HG02943 (cell line): ENCODE results near the gene TRPT1.
"Not testable (repeated sequence)": the region's sequence is repeated elsewhere in the genome, so short reads cannot be mapped to it uniquely, and the experiment has no call there.

Experiments used
- ATAC-seq: cut with Tn5 transposase; IDR thresholded peaks from one replicate; pipeline ENCODE4 v1.9.1; 2021; ENCODE audit warnings: mild to moderate bottlenecking, low read depth, moderate library complexity; ENCODE audit not compliant: unreplicated experiment

Gene TRPT1

DNA sequence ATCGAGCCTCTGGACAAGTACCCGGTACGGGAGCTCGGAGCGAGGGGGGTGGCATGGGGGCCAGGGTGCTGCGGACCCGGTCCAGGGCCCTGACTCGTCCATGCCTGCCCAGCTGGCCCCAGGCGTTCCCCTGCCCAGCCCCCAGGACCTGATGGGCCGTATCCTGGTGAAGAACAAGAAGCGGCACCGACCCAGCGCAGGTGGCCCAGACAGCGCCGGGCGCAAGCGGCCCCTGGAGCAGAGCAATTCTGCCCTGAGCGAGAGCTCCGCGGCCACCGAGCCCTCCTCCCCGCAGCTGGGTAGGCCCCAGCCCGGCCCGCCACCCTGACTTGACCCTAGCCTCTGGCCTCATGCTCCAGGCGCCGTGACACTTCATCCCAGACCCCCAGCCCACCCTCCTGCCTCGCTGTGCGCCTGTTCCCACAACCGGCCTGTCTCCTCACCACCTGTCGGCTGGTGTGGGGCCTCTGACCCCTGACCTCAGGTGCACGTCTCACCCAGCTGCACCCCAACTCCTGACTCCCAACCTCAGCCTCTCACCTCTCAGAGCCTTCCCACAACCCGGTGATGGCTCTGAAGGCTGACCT, 33.1 kb upstream of the TRPT1 start:
- ATAC-seq = no peak

DNA sequence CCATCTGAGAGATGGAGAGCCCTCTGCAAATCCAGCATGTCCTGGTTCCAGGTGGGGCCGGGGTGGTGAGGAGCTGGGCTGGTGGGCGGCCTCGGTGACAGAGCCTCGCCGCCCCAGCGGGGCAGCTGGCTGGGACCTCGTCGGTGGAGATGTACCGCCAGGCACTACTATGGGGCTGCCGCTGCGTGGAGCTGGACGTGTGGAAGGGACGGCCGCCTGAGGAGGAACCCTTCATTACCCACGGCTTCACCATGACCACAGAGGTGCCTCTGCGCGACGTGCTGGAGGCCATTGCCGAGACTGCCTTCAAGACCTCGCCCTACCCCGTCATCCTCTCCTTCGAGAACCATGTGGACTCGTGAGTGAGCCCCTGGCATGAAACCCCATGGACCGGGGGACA, 32.4 kb upstream of the TRPT1 start:
- no peak for ATAC-seq

DNA sequence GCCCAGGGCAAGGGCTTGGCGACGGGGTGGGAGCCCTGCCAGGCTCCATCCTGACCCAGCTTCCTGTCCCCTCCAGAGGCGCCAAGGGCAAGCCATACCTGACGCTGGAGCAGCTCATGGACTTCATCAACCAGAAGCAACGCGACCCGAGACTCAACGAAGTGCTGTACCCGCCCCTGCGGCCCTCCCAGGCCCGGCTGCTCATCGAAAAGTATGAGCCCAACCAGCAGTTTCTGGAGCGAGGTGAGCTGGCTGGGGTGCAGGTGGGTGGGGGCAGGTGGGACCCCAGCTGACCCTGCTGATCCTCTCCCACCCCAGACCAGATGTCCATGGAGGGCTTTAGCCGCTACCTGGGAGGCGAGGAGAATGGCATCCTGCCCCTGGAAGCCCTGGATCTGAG, 30.3 kb upstream of the TRPT1 start:
- no peak for ATAC-seq

DNA sequence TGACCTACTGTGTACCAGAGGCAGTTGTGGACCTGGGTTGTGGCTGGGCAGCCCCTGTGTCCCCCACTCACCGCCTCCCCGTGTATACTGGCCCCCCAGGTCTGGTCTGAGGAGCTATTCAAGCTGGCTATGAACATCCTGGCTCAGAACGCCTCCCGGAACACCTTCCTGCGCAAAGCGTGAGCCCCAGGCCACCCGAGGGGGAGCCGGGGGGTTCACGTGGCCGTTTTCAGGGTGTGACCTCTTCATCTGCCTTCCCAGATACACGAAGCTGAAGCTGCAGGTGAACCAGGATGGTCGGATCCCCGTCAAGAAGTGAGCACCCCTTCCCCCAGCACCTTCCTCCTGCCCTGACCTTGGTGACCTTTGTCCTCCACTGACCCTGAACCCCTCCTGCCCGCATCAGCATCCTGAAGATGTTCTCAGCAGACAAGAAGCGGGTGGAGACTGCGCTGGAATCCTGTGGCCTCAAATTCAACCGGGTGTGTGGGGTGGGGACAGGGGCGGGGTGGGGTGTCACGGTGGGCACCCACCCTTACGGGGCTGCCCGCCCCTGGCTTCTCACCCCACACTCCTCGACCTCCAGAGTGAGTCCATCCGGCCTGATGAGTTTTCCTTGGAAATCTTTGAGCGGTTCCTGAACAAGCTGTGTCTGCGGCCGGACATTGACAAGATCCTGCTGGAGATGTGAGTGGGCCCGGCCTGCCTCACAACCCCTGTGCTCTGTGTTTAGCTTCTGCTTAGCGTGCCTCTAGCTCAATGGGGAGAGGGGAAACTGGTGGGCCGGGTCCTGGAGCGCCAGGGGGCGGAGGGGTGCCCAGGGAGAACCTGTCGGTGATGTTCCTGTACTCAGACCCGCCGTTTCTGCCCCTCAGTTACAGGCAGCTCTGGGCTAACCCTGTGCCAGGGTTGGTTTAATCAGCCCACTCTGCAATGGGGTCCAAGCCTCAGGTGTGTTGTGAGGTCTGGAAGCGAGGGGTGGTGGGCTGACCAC, 29.4 kb upstream of the TRPT1 start:
- ATAC-seq = no peak

DNA sequence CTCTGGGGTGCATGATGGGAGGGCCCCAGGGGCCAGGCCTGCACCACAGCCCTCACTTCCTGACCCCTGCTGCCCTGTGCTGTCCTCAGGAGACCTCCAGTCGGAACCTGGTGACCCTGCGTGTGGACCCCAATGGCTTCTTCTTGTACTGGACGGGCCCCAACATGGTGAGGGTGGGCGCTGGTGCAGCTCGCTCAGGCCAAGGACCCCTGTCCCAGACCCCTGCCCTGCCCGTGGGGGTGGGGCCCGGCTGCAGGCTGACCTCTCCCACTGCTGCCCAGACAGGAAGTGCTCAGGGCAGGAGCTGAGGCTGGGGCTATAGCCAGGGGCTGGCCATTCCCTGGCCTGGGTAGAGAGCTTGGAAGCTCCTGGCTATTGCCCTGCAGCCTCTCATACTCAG, 28.3 kb upstream of the TRPT1 start:
- ATAC-seq = no peak

DNA sequence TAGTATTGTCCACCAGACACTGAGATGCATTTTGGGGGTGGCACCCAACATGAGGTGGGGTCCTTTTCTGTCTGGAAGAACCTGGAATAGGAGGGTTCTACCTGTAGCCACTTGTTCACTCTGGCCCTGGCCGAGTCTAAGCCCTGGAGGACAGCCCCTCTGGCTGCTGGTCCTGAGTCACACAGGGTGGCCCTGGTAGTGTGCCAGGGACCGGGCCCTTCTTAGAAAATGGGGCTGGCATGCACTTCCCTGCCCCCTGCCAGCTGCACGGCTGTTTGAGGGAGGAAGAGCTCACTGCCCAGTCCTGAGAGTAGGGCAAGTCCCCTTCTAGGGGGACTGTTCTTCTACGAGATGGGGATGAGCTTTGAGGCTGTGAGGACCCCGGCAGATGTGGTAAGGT, 27.5 kb upstream of the TRPT1 start:
- ATAC-seq = no peak

DNA sequence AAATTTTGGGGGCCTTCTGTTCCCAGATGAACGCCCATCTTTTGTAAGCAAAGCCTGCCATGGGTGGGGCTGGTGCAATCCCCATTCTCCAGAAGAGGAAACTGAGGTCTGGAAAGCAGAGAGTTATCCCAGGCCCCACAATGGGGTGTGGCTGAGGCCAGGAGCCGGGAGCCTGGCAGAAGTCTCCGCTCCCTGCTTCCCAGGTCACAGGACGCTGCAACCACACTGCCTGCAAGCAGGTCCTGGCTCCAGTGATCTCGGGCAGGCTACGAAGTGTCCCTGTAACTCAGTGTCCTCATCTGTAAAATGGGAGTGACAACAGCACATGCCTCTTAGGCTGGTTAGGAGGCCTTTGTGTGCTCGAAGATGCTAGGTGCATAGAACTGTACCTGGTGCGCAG, 27.1 kb upstream of the TRPT1 start:
- no peak for ATAC-seq

DNA sequence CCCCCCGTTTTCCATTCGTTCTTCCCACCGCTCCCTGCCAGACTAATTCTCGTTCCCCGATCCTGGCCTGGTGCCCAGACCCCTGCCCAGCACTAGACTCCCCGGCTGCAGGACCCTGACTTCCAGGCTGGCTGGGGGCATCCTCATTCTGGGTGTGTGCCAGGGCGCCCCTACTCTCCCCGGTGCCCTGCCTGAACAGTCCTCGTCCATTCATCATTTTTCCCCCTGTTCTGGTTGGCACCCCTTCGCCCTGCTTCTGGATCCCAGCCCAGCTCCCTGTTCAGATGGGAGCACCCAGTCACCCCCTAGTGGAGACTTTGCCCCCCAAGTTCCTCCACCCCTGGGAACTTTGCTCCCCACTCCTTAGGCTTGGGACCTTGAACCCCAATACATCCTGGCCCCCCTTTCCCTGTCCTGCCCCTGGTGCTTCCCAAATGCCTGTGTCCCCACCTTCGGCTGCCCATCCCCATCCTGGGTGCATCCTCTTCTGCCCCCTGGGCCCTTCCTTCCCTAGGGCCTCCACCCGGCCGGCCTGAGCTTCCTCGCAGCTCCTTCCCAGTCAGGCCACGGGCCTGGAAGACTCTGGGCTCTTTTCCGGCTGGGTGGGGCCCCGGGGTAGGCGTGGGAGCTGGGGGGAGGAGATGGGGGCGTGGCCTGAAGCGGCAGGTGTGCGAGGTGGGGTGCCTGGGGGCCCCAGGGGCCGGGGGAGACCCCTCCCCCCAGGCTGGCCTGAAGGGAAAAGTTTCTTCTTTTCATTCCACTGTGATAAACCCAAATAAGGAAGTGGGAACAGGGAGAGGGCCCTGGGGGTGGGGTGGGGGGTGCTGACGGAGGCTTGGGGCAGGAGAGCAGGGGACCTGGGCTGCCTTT, 26.3 kb upstream of the TRPT1 start:
- no peak for ATAC-seq

DNA sequence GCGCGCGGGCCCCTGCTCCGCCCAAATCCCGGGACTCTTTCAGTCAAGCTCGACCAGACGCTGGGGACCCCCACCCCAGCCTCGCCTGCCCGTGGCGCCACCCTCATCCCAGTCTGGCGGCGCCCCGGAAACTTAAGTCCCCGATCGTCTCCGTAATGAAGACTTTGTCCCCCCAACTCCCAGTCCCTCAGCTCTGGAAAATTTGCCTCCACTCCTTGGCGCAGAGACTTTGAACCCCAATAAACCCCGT, 25.7 kb upstream of the TRPT1 start:
- ATAC-seq = no peak

DNA sequence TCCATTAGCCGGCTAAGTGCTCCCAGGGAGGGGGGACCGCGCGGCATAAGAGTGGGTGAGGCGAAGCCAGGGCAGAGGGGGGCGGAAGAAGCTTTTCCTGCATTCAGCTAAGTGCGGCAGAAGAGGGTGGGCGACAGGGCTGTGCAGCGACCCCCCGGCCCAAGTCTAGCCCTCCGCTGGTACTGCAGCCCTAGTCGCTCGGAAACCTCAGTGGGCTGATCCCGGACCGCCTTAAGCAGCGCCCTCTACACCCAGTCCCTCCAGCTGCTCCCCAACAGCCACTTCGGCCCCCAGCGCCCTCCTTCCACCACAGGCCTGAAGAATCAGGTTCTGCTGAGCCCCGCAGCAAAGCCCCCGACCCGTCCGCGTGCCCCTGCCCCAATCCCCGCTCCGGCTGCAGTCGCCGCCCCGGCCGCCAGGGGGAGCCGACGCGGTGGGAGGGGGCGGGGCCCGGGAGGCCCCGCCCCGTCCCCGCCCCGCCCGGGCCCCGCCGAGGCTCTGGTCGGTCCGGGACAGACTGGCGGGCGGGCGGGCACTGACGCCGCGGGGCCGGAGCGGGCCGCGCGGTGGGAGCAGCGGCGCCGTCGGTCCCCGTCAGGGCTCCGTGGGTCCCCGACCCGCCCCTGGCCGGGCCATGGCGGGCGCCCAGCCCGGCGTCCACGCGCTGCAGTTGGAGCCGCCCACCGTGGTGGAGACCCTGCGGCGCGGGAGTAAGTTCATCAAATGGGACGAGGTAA, 25.2 kb upstream of the TRPT1 start, which contains the start of gene PLCB3:
Gene PLCB3 (plus strand): TSS at position 515 of the 737 bp plus-strand sequence. CDS start 120 bp downstream, at position 635.
- ATAC-seq = no peak

DNA sequence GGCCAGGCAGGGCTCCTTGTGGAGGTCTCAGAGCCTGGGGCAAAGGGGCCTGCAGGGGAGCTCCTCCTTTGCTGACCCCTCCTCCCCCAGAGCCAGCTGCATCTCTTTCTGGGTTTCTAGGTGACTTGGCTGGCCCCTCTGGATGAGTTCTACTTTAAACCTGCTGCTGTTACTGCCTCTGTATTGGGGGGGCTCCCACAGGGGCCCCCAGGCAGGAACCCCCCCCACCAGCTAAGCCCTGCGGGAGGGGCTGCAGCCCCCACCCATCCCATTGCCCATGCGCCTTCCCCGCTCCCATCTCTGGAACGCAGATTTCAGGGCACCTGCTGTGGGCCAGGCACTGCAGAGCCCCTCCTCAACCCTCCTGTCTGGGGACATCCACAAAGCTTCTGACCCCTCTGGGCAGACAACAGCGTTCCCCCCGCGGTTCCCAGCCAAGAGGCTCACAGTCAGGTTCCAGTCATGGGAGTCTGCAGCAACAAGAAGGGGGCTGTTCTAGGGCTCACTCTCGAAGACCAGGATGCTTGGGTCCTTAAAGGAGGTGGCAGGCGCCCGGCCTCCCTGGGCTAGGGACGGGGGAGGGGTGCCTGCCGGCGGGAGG, 24.5 kb upstream of the TRPT1 start:
- ATAC-seq = no peak

DNA sequence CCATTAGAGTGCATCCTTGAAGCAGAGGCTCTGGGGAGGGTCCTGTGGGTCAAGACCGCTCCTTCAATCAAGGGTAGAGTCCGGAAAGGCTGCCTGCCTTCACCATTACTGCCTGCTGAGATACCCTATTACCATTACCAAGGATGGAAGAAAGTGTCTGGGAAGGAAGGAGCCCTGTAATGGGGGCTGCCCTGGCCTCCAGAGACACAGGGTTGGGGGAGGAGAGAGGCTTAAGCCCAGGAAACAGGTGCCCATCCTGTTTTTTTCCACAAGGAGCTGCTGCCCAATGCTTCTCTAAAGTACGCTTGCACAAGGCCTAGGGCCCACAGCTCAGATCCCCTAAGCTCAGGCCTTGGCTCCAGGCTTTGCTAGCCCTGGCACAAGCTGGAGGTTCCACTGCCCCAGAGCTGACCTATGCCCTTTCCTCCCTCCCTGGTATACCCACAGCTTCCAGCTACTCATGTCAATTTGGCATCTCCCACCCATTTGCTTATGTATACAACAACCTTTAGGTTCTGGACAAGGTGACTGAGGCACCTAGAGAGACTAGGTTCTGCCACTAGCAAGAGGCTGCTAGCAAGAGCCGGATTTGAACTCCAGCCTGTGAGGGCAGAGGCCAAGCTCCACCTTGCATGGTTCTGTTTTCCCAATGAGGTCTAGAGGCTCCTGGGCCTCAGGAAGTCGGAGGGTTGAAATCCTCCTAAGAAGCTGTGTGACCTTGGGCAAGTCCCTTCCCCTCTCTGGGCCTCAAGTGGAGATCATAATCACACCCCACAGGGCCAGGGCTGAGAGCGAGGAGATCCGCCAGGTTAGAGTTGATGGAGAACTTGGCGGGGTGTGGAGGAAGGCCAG, 23.8 kb upstream of the TRPT1 start:
- ATAC-seq = no peak

DNA sequence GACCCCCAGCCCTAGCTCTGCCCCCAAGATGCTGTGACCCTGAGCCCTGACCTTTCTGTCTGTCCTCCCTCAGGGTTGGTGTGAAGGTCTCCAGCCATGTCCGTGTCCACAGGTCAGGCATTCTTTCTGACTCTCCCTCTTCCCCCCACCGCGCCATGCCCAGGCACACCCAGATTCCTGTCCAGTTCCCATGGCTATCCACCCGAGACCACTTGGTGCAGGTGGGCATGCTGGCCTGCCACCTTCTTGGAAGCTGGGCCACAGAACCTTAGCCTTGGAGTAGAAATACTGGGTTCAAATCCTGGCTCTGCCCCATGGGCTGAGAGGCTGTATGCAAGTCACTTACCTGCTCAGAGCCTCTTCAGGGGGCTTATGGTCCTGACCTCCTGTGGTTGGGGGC, 23.1 kb upstream of the TRPT1 start:
- ATAC-seq = no peak

DNA sequence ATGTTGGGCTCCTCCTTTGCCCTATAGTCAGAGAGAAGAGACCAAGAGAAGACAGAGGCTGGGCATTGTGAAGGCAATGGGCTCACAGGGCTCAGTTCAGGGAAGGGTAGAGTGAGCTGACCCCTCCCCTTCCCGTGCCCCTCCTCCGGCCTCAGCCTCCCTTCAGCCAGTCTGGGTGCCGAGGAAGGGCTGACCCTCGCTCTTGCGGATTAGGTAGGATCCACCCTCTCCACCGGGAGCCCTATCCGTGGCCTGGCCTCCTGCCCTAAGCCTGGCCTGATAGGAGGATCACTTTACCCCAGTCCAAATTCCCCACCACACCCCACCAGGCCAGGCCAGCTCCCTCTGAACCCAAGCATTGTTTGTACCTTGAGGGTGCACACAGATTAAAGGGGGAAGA, 22.6 kb upstream of the TRPT1 start:
- ATAC-seq = no peak

DNA sequence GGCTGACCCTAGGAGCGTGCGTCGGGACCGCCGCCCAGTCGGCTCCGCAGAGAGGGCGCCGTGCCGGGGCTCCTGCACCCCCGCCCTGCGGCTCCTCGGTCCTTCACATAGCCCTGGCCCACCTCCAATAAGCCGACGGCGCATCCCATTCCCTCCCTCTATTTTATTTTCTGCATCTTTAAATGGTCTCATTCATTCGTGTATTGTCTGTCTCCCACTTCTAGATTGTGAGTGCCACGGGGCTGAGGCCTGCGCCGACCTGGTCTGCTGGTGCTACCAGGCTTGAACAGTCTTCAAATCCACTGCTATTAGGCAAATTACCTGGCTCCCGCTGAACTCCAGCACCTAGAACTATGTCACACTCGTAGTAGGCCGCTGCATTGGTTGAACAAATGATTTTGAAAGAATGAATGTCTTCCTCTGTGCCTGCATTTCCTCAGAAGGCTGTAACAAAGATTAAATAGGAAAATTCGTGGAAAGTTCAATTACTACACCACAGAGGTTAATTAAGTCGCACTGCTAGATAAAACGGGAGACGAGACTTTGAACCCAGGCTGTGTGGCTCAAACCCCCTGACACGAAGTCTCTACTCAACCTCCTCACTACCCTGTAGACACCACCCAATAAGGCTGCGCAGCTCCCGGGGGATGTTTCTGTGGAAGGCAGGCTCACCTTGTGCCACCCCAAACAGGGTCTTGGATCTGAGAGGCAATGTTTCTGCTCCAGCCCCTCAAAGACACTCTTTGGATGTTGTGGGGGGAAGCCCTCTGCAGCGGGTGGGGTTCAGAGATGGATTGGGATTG, 21.9 kb upstream of the TRPT1 start:
- no peak for ATAC-seq

DNA sequence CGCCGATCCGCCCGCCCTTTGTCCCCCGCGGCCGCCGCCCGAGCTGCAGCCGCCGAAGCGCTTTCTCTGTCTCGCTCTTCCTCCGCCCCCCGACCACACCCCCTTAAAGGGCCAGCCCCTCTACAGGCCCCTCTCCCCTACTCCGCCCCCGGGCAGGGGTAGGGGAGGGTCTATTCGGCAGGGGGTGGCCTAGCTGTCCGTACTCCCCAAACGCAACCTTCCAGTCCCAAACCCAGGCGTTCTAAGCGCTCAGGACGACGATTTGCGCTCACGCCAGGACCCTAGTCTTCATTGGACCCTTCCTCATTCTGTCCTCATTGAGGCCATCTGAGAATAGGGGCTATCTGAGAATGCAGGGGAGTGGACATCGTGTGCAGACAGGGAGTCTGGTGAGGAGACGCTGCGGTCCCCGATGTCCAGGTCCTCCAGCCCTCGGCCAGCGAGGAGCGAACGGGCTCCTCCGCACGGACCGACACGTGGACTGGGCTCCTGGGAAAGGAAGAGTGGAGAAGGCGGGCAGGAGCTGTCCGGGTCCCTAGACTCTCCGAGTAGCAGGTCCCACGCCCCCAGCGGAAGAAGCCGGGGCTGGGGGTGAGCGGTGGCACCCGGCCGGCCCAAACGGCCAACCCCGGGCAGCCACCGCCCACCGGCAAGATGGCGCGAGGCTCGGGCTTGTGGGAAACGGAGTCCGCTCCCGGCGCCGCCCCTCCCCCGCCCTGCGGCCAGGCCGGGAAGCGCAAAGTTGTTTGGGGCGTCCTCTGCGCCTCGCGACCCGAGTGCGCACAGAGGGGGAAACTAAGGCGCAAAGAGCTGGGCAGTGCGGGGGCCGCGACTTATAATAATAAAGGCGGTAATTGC, 21.1 kb upstream of the TRPT1 start, which contains the start of gene PPP1R14B:
Gene PPP1R14B (minus strand): TSS at position 73 of the 858 bp plus-strand sequence. CDS start 270 bp downstream, outside the sequence.
- no peak for ATAC-seq

DNA sequence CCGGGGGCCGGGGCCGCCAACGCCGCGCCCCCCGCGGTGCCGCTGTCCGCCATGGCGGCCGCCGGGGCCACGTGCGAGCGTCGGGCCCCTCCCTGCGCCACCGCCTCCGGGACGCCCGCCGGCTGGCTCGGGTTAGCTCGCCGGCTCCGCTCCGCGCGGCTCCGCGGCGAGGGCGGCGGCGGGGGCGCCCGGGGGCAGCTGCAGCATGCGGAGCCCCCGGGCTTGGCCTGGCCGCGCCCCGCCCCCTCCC, 20.6 kb upstream of the TRPT1 start:
- not testable (repeated sequence) for ATAC-seq
